ENCODE results near the gene DIDO1.

GRCh38 chr20:62952373-62952967 is 26.2 kb upstream of the DIDO1 start, which contains the start of gene SLC17A9:
- peak in 2 of 4 experiments; percentile 21 to 22 for TF ChIP-seq CTCF (IDR thresholded peaks at IDR 0.05)
- TF ChIP-seq POLR2A (IDR thresholded peaks at IDR 0.05), result no peak
- TF ChIP-seq POLR2AphosphoS5 (IDR thresholded peaks at IDR 0.05), result peak; percentile 13
